ENCODE data around the gene GALNT18.

Gene GALNT18

DNA sequence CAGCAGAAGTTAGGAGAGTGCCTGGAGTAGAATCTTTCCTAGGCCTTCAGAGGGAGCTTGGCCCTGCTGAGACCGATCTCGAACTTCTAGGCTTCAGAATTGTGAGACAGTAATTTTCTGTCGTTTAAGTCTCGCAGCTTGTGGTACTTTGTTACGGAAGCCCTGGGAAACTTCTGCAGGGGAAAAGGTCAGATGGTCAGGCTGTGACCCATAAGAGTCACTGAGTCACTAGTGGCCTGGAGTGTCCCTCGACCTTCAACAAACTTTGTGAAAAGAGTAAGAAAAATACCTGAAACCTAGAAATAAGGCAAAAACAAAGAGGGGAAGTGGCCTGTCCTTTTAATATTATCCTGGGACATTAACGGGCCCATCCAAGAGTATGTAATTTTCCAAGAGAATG is 303.3 kb downstream of the GALNT18 start:
- H3K9ac ChIP-seq (ENCODE audit: low read depth, low read length), result no peak overlapping the region
- no peaks in the 10 kb centered on the region for H3K27me3 ChIP-seq (ENCODE audit: insufficient read depth, low read length)
- no peak overlapping the region for H3K4me3 ChIP-seq (ENCODE audit: low read length)
- H3K4me1 ChIP-seq (ENCODE audit: insufficient read depth, low read length), result no peaks in the 10 kb centered on the region
- no peaks in the 10 kb centered on the region for H3K36me3 ChIP-seq (ENCODE audit: insufficient read depth, low read length)
- H3K27ac ChIP-seq (ENCODE audit: low read depth, low read length), result no peak overlapping the region
- no peaks in the 10 kb centered on the region for H3K9me3 ChIP-seq (ENCODE audit: insufficient read depth, low read depth, low read length)
- WGBS, result 95% methylated on average over 7 of the region's 7 CpGs

DNA sequence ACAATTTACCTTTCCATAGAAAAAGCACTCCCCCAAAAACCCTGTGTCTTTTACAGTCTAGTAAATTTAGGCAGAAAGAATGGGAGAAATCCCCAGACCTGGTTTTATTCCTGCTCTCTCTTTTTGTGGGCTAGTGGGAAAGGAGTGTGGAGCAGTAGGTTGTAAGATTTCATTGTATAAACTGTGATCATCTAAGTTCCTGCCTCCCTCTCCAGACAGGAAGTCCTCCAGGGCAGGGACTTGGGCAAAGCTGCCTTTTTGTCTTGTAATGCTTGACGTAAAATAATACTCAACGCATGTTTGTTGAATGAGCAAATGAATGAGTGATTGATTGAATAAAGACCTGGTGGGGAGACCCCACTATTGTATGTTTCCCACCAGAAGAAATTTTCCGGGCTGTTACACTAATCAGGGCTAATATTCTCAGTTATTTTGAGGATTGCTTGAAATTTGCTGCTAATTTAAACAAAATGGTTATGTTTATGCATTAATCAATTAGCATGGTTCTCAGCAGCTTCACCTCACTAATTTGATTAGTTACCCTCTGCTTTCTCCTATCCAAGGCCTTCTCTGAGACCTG is 305.1 kb downstream of the GALNT18 start:
- Histone ChIP-seq H3K4me1 (ENCODE audit: insufficient read depth, low read length) (no peaks in the 10 kb centered on the region), H3K9ac (ENCODE audit: low read depth, low read length) (no peak overlapping the region), H3K27ac (ENCODE audit: low read depth, low read length) (no peak overlapping the region), H3K27me3 (ENCODE audit: insufficient read depth, low read length) (no peaks in the 10 kb centered on the region), H3K36me3 (ENCODE audit: insufficient read depth, low read length) (no peaks in the 10 kb centered on the region), H3K4me3 (ENCODE audit: low read length) (no peak overlapping the region), H3K9me3 (ENCODE audit: insufficient read depth, low read depth, low read length) (no peaks in the 10 kb centered on the region)
- WGBS, result 97% methylated on average over 3 of the region's 3 CpGs

DNA sequence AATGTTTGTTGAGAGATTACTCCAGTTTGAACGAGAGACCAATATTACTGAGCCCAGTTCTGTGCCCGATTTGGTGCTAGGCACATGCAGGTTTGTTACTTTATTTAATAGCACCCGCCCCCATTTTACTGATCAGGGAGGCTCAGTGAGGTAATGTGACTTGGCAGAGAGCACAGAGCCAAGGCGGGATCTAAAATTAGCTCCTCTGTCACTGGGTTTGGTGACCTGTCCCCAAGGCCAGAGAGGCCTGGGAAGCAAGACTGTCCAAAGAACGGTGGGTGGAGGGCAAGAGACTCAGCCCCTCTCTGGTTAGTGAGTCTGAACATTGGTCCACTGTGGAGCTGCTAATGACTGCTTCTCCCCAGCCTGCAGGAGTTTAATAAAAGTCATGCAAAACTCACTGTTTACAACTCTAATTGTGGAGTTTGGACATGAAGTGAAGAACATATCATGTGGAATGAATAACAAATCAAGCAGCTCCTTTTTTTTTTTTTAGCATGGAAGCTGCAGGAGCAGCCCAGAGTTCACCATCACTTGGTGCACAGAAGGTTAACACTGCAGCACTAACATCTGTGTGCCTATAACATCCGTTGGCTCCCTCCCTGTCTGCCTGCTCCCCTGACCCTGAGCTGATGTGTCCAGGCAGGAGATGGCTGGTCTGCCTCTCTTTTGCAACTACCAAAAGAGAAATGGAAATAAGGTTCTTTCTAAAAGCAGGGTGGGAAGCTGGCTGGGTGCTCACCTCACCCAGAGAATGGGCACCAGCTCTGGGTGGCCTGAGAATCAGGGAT is 307.7 kb downstream of the GALNT18 start:
- Histone ChIP-seq H3K27ac (ENCODE audit: low read depth, low read length) (no peak overlapping the region), H3K9ac (ENCODE audit: low read depth, low read length) (no peak overlapping the region), H3K4me3 (ENCODE audit: low read length) (no peak overlapping the region), H3K9me3 (ENCODE audit: insufficient read depth, low read depth, low read length) (no peaks in the 10 kb centered on the region), H3K4me1 (ENCODE audit: insufficient read depth, low read length) (no peaks in the 10 kb centered on the region), H3K36me3 (ENCODE audit: insufficient read depth, low read length) (no peaks in the 10 kb centered on the region), H3K27me3 (ENCODE audit: insufficient read depth, low read length) (no peaks in the 10 kb centered on the region)
- 82% methylated on average over 6 of the region's 6 CpGs for WGBS

GRCh38 chr11:11313426-11313825 is 308.4 kb downstream of the GALNT18 start:
- no peak overlapping the region for H3K9ac ChIP-seq (ENCODE audit: low read depth, low read length)
- H3K27ac ChIP-seq (ENCODE audit: low read depth, low read length), result no peak overlapping the region
- no peaks in the 10 kb centered on the region for H3K36me3 ChIP-seq (ENCODE audit: insufficient read depth, low read length)
- no peak overlapping the region for H3K4me3 ChIP-seq (ENCODE audit: low read length)
- H3K27me3 ChIP-seq (ENCODE audit: insufficient read depth, low read length), result no peaks in the 10 kb centered on the region
- 91% methylated on average over 1 of the region's 1 CpG for whole genome bisulfite sequencing
- no peaks in the 10 kb centered on the region for H3K9me3 ChIP-seq (ENCODE audit: insufficient read depth, low read depth, low read length)
- no peaks in the 10 kb centered on the region for H3K4me1 ChIP-seq (ENCODE audit: insufficient read depth, low read length)

DNA sequence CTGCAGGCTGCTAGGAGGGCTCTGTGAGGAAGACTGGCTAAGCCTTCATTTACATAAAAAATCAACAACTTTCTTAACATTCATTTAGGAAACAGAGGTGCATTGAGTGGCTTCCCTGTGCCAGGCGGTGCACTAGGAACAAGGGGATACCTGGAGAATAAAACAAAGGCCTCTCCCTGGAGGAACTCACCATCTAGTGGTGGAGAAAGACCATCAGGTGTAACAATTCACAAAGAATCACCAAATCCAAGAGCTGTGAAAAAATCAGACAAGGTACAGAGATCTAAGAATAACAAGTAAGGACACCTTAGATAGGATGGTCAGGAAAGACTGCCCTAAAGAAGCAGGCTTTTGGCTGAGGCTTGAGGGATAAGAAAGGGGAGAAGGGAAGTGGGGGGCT is 309.1 kb downstream of the GALNT18 start:
- no peak overlapping the region for H3K27ac ChIP-seq (ENCODE audit: low read depth, low read length)
- H3K36me3 ChIP-seq (ENCODE audit: insufficient read depth, low read length), result no peaks in the 10 kb centered on the region
- WGBS, result 89% methylated on average over 1 of the region's 1 CpG
- no peaks in the 10 kb centered on the region for H3K9me3 ChIP-seq (ENCODE audit: insufficient read depth, low read depth, low read length)
- H3K4me1 ChIP-seq (ENCODE audit: insufficient read depth, low read length), result no peaks in the 10 kb centered on the region
- H3K4me3 ChIP-seq (ENCODE audit: low read length), result no peak overlapping the region
- H3K9ac ChIP-seq (ENCODE audit: low read depth, low read length), result no peak overlapping the region
- H3K27me3 ChIP-seq (ENCODE audit: insufficient read depth, low read length), result no peaks in the 10 kb centered on the region

DNA sequence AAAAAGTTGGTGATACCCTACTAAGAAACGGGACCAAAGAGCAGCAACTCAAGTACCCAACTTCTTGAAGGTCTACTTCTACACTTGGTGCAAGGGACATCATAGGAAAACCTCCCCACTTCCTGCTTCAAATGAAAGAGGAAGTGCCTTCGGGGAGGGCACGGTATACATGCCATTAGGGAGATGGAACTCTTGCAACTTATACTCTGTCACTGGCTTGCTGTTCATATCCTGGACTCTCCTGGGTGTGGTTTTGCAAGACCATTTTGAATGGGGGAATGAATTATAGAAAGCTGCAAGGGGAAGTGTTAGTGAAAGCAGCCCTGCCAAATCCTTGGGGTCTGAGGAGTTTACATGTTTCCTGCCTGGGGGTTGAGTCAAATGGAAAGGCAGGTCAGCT is 310.6 kb downstream of the GALNT18 start:
- 76% methylated on average over 3 of the region's 3 CpGs for WGBS
- no peak overlapping the region for H3K9ac ChIP-seq (ENCODE audit: low read depth, low read length)
- no peaks in the 10 kb centered on the region for H3K27me3 ChIP-seq (ENCODE audit: insufficient read depth, low read length)
- H3K36me3 ChIP-seq (ENCODE audit: insufficient read depth, low read length), result no peaks in the 10 kb centered on the region
- no peaks in the 10 kb centered on the region for H3K4me1 ChIP-seq (ENCODE audit: insufficient read depth, low read length)
- no peaks in the 10 kb centered on the region for H3K9me3 ChIP-seq (ENCODE audit: insufficient read depth, low read depth, low read length)
- H3K4me3 ChIP-seq (ENCODE audit: low read length), result no peak overlapping the region
- no peak overlapping the region for H3K27ac ChIP-seq (ENCODE audit: low read depth, low read length)

DNA sequence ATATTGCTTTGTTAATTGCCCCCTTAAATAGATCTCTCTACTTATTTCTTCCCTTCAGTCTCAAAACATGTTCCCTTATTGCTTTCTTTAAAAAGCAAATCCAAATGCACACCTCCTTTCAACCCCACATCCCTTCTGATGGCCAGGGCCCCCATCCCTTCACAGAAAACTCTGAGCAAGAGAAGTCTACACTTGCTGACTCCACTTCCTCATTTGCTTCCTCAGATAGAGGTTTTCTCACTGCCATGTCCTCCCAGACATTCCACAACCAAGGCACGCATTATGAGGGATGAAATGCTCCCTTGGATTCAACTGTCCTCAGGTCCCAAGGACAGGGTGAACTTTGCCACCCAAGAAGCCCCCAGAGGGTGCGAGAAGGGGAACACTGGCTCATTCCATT is 311.9 kb downstream of the GALNT18 start:
- Histone ChIP-seq H3K4me1 (ENCODE audit: insufficient read depth, low read length) (no peaks in the 10 kb centered on the region), H3K27me3 (ENCODE audit: insufficient read depth, low read length) (no peaks in the 10 kb centered on the region), H3K9ac (ENCODE audit: low read depth, low read length) (no peak overlapping the region), H3K4me3 (ENCODE audit: low read length) (no peak overlapping the region), H3K27ac (ENCODE audit: low read depth, low read length) (no peak overlapping the region), H3K9me3 (ENCODE audit: insufficient read depth, low read depth, low read length) (no peaks in the 10 kb centered on the region), H3K36me3 (ENCODE audit: insufficient read depth, low read length) (no peaks in the 10 kb centered on the region)
- WGBS, result 97% methylated on average over 2 of the region's 2 CpGs

GRCh38 chr11:11308249-11308648 is 313.6 kb downstream of the GALNT18 start:
- no peak overlapping the region for H3K4me3 ChIP-seq (ENCODE audit: low read length)

DNA sequence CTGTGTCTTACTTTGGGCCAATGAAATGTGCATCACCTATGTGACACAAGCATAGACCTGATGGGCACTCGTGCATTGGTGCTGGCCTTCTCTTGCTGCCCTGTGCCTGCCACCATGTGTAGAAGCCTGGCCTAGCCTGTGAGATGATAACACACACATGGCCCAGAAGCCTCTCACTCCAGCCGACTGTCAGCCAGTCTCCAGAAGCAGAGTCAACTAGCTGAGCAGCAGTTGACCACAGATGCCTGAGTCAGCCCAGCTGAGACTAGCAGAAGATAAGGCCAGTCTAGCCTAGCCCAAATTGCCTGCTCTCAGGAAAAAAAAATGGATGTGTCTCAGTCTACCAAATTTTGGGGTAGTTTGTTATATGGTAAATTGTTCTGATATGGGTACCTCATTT is 314.9 kb downstream of the GALNT18 start:
- Histone ChIP-seq H3K4me1 (ENCODE audit: insufficient read depth, low read length) (no peaks in the 10 kb centered on the region), H3K4me3 (ENCODE audit: low read length) (no peak overlapping the region), H3K9ac (ENCODE audit: low read depth, low read length) (no peak overlapping the region), H3K36me3 (ENCODE audit: insufficient read depth, low read length) (no peaks in the 10 kb centered on the region), H3K9me3 (ENCODE audit: insufficient read depth, low read depth, low read length) (no peaks in the 10 kb centered on the region), H3K27me3 (ENCODE audit: insufficient read depth, low read length) (no peaks in the 10 kb centered on the region), H3K27ac (ENCODE audit: low read depth, low read length) (no peak overlapping the region)
- 93% methylated on average over 2 of the region's 2 CpGs for WGBS

More at GRCh38 chr11:11308249-11308648, 313.6 kb downstream of the GALNT18 start:
- Histone ChIP-seq H3K27ac (ENCODE audit: low read depth, low read length) (no peak overlapping the region), H3K27me3 (ENCODE audit: insufficient read depth, low read length) (no peaks in the 10 kb centered on the region), H3K9ac (ENCODE audit: low read depth, low read length) (no peak overlapping the region), H3K9me3 (ENCODE audit: insufficient read depth, low read depth, low read length) (no peaks in the 10 kb centered on the region), H3K4me1 (ENCODE audit: insufficient read depth, low read length) (no peaks in the 10 kb centered on the region), H3K36me3 (ENCODE audit: insufficient read depth, low read length) (no peaks in the 10 kb centered on the region)
- WGBS, result 87% methylated on average over 1 of the region's 1 CpG

DNA sequence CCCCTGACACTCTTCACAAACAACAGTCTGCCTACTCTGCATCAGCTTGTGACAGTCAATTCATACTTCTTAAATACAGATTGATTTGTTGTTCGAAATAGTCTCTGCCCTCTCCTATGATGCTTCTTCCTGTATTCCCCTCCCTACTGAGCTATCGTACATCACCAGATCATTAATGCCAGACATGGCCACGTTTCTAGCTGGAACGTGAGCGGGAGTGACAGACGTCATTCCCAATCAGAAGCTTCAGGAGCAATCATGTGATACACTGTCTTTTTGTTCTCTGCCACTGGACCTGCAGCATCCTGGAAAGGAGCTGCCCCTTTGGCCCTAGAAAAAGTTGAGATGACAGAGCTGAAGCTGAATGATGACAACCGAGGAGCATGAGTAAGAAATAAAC is 317.3 kb downstream of the GALNT18 start:
- 87% methylated on average over 7 of the region's 7 CpGs for WGBS
- Histone ChIP-seq H3K9me3 (ENCODE audit: insufficient read depth, low read depth, low read length) (no peaks in the 10 kb centered on the region), H3K9ac (ENCODE audit: low read depth, low read length) (no peak overlapping the region), H3K4me3 (ENCODE audit: low read length) (no peak overlapping the region), H3K4me1 (ENCODE audit: insufficient read depth, low read length) (no peaks in the 10 kb centered on the region), H3K27me3 (ENCODE audit: insufficient read depth, low read length) (no peaks in the 10 kb centered on the region), H3K36me3 (ENCODE audit: insufficient read depth, low read length) (no peaks in the 10 kb centered on the region), H3K27ac (ENCODE audit: low read depth, low read length) (no peak overlapping the region)

DNA sequence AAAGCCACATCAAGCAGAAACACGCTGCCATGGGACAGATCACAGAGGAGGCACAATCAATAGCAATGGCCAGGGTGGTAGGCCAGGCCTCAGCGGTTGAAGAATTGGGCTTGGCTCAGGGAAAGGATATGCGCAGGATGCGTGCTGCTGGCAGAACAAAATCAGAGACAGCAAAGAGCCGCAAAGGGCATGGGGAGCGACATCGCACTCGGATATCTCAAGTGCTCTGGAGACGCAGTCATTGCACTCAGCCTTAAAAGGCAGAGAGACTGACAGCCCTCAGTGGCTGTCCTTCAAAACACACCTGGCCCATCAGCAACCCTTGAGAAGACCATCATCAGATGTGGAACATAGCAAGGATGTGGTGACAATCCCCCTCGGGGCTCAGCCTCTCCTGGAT is 319.2 kb downstream of the GALNT18 start:
- Histone ChIP-seq H3K27me3 (ENCODE audit: insufficient read depth, low read length) (no peaks in the 10 kb centered on the region), H3K4me3 (ENCODE audit: low read length) (no peak overlapping the region), H3K36me3 (ENCODE audit: insufficient read depth, low read length) (no peaks in the 10 kb centered on the region), H3K27ac (ENCODE audit: low read depth, low read length) (no peak overlapping the region), H3K9ac (ENCODE audit: low read depth, low read length) (no peak overlapping the region), H3K9me3 (ENCODE audit: insufficient read depth, low read depth, low read length) (no peaks in the 10 kb centered on the region), H3K4me1 (ENCODE audit: insufficient read depth, low read length) (no peaks in the 10 kb centered on the region)
- WGBS, result 92% methylated on average over 10 of the region's 10 CpGs
